Osteocyte (in vitro differentiated cells): ENCODE results near the gene MEGF6. TPM values are rescaled to one million over a fixed set of nuclear protein-coding genes. Genes with fewer than 3 reads are reported as not detected.

Experiments
- DNase-seq: peaks from one replicate; pipeline ENCODE4 v3.0.0; 2021; ENCODE audit warnings: mixed read lengths; ENCODE audit not compliant: unreplicated experiment; ENCODE audit errors: extremely low spot score
- H3K27ac Mint-ChIP-seq: one replicate; pipeline ENCODE4 v1.8.0; 2021; ENCODE audit warnings: mild to moderate bottlenecking, mixed read lengths; ENCODE audit not compliant: unreplicated experiment
- H3K27me3 Mint-ChIP-seq: one replicate; pipeline ENCODE4 v1.8.0; 2021; ENCODE audit warnings: mixed read lengths; ENCODE audit not compliant: unreplicated experiment
- H3K36me3 Mint-ChIP-seq: one replicate; pipeline ENCODE4 v1.8.0; 2021; ENCODE audit warnings: mixed read lengths; ENCODE audit not compliant: unreplicated experiment
- H3K4me1 Mint-ChIP-seq: one replicate; pipeline ENCODE4 v1.8.0; 2021; ENCODE audit warnings: mixed read lengths; ENCODE audit not compliant: unreplicated experiment
- H3K4me3 Mint-ChIP-seq: one replicate; pipeline ENCODE4 v1.8.0; 2021; ENCODE audit warnings: mild to moderate bottlenecking, moderate library complexity, mixed read lengths; ENCODE audit not compliant: unreplicated experiment
- H3K9me3 Mint-ChIP-seq: one replicate; pipeline ENCODE4 v1.8.0; 2021; ENCODE audit warnings: mixed read lengths; ENCODE audit not compliant: unreplicated experiment
- CTCF ChIP-seq: fragments of 200-600 bp; sonication (generic); IDR thresholded peaks from 2 replicates; pipeline ENCODE4 v1.5.0; 2021; ENCODE audit warnings: antibody characterized with exemption, mild to moderate bottlenecking, moderate library complexity
- total RNA-seq: library from RNA; stranded (reverse); gene quantifications from 2 replicates; pipeline ENCODE4 v1.2.1, GENCODE V29; 2021

Gene MEGF6
- total RNA-seq, 1 donor from 2014 or later: 255 TPM

- Mint-ChIP-seq H3K27me3 (peaks cover 12% of the 10 kb centered on the region), H3K4me1 (peaks cover 21% of the 10 kb centered on the region), H3K9me3 (no peaks in the 10 kb centered on the region), H3K27ac (no peak overlapping the region), H3K4me3 (no peak overlapping the region), H3K36me3 (peaks cover 13% of the 10 kb centered on the region)
- TF ChIP-seq CTCF: no peak
- DNase-seq: no peak
These were observed 35.3 kb upstream of the MEGF6 start for GRCh38 chr1:3646596-3646995.

DNA sequence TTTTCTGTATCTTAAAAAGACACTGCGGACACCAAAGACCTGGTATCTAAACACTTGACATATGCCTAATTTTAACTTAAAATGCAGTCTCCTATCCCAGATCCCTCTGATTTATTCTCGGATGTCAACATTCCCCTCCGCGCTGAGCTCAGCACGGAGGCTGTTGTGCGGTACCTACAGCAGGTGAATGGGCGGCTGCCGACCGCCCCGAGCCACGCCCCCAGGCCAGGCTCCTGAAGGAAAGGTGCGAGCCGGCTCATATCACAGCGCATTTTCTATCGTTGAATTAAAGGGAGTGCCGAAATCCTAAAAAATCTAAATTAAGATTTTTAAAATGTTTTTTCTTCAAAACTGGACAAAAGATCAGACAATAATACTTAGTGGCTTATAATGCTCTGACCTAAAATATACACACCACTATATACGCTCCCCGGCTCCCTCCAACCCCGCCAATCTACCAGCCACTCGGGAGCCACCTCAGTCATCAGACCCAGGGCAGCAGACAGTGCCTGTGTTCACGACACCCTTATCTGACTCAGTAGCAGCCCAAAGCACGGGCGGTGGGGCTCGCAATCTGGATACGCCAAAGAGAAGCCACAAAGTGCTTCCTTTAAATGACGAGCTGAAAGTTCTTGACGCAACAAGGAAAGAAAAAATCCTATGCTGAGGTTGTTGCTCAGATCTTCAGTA, 34.5 kb upstream of the MEGF6 start:
- peaks cover 13% of the 10 kb centered on the region for H3K36me3 Mint-ChIP-seq
- peaks cover 17% of the 10 kb centered on the region for H3K4me1 Mint-ChIP-seq
- TF ChIP-seq CTCF: no peak
- no peak for DNase-seq
- H3K9me3 Mint-ChIP-seq: no peaks in the 10 kb centered on the region
- peaks cover 6% of the 10 kb centered on the region for H3K27me3 Mint-ChIP-seq
- H3K27ac Mint-ChIP-seq: no peak overlapping the region
- H3K4me3 Mint-ChIP-seq: no peak overlapping the region

DNA sequence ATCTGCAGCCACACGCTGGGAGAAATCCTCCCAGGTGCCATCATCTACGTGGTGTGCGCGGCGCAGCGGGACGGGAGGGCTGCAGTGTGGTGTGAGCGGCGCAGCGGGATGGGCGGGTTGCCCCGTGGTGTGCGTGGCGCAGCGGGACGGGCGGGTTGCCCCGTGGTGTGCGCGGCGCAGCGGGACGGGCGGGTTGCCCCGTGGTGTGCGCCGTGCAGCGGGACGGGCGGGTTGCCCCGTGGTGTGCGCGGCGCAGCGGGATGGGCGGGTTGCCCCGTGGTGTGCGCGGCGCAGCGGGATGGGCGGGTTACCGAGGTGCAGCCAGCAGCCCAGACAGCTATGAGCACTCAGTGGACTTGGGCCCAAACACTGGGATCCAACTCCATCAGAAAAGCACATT, 33.9 kb upstream of the MEGF6 start:
- no peak for DNase-seq

GRCh38 chr1:3644273-3644672, 33.0 kb upstream of the MEGF6 start:
- Mint-ChIP-seq H3K36me3 (peaks cover 13% of the 10 kb centered on the region), H3K4me1 (peaks cover 13% of the 10 kb centered on the region), H3K27ac (no peak overlapping the region), H3K4me3 (no peak overlapping the region), H3K27me3 (no peaks in the 10 kb centered on the region), H3K9me3 (no peaks in the 10 kb centered on the region)
- no peak for TF ChIP-seq CTCF
- DNase-seq: no peak

More for the DNA sequence above, 33.9 kb upstream of the MEGF6 start:
- H3K9me3 Mint-ChIP-seq: no peaks in the 10 kb centered on the region
- no peak overlapping the region for H3K4me3 Mint-ChIP-seq
- H3K27ac Mint-ChIP-seq: no peak overlapping the region
- H3K27me3 Mint-ChIP-seq: peaks cover 2% of the 10 kb centered on the region
- TF ChIP-seq CTCF: no peak
- peaks cover 13% of the 10 kb centered on the region for H3K36me3 Mint-ChIP-seq
- H3K4me1 Mint-ChIP-seq: peaks cover 16% of the 10 kb centered on the region

DNA sequence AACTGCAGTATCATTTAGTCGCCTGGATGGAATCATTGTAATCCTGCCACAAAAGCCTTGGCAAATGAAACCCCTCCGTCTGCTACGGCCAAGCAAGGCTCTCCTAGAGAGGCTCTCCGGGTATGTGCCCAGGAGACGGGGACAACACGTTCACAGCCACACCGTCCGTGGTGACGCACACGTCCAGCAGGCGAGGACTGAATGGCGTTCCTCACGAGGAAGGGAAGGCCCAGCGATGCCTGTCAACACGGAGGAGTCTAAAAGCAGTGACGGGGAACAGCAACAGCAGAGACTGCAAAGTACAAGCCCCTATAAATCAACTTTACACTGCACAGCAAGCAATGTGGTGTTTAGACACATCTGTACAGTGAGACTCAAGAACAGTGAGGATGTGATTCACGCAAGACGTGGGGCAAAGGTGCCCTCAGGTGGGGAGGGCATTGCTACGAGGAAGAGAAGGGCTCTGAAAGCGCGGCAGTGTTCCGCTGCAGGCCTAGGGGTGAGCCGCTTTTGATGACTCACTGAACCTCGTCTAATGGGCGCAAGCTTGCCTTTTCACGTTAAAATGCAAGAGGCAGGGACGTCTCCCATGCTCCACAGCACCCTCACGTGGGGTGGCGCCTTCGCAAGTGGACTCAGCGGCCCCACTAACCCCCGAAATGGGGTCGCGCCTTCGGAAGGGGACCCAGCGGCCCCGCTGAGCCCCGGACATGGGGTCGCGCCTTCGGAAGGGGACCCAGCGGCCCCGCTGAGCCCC, 31.8 kb upstream of the MEGF6 start:
- Mint-ChIP-seq H3K4me1 (peaks cover 1% of the 10 kb centered on the region), H3K27ac (no peak overlapping the region), H3K27me3 (no peaks in the 10 kb centered on the region), H3K4me3 (no peak overlapping the region), H3K9me3 (no peaks in the 10 kb centered on the region), H3K36me3 (peaks cover 18% of the 10 kb centered on the region)
- no peak for TF ChIP-seq CTCF
- no peak for DNase-seq
